Prostate gland (tissue), 2 donors: ENCODE results near the gene ATAD1. TPM values are rescaled to one million over a fixed set of nuclear protein-coding genes. Genes with fewer than 3 reads are reported as not detected.

Source experiments
- DNase-seq: peaks from one replicate; pipeline ENCODE4 v3.0.0-alpha.2; 2019; ENCODE audit warnings: low spot score
- H3K27ac ChIP-seq, 2 donors: fragments of 200-600 bp; sonication (generic); 2 replicates each; pipeline ENCODE4 v1.5.1; 2017 to 2019
- H3K27me3 ChIP-seq: fragments of 200-600 bp; sonication (generic); replicated peaks from 2 replicates; pipeline ENCODE4 v1.5.1; 2019; ENCODE audit not compliant: insufficient read depth
- H3K36me3 ChIP-seq, 2 donors: fragments of 200-600 bp; sonication (generic); 1 replicate in 1 of 2; 2 replicates in 1 of 2; pipeline versions ENCODE4 v1.5.1 to v1.8.1; 2017 to 2019
- H3K4me1 ChIP-seq: fragments of 200-600 bp; sonication (generic); replicated peaks from 2 replicates; pipeline ENCODE4 v1.5.1; 2019
- H3K4me3 ChIP-seq, 2 donors: fragments of 200-600 bp; sonication (generic); 2 replicates each; pipeline ENCODE4 v1.5.1; 2017 to 2019
- H3K9me3 ChIP-seq: fragments of 200-600 bp; sonication (generic); 2 replicates; pipeline ENCODE4 v1.5.1; 2017
- POLR2A ChIP-seq: fragments of 450-650 bp; IDR thresholded peaks from one replicate; pipeline ENCODE4 v1.6.1; 2016; ENCODE audit warnings: antibody characterized with exemption, mild to moderate bottlenecking
- POLR2AphosphoS5 ChIP-seq: sonication (generic); formaldehyde crosslinking; IDR thresholded peaks from one replicate; pipeline ENCODE4 v1.6.1; 2017; ENCODE audit warnings: antibody characterized with exemption
- WGBS: methylation state at CpG from one replicate; pipeline ENCODE4 v1.1.5; 2018; 5-methylcytosine and 5-hydroxymethylcytosine counted together
- intact Hi-C: fragments of 100-400 bp; cut with DNase I; formaldehyde crosslinking; loops from one replicate; pipeline ENCODE4 v1.14.2; 2022
- total RNA-seq, 2 donors: library from RNA; depleted of rRNA; stranded (reverse); fragments of >200 nt; gene quantifications; one replicate each; pipeline ENCODE4 v1.1.0, GENCODE V29; 2016
- TF ChIP-seq, protein P1 (sequence below), 4 experiments: fragments of 200-600 bp in 2 of 4; fragments of 450-650 bp in 2 of 4; sonication (generic) in 2 of 4; IDR thresholded peaks; 1 replicate in 3 of 4; 2 replicates in 1 of 4; pipeline ENCODE4 v1.5.1; 2016 to 2019; ENCODE audit warnings: antibody characterized with exemption in 4 of 4, mild to moderate bottlenecking in 2 of 4, moderate library complexity in 2 of 4

The ATAD1 gene
- total RNA-seq, 2 donors from 2014 or later: 50.2 to 59.6 TPM

DNA sequence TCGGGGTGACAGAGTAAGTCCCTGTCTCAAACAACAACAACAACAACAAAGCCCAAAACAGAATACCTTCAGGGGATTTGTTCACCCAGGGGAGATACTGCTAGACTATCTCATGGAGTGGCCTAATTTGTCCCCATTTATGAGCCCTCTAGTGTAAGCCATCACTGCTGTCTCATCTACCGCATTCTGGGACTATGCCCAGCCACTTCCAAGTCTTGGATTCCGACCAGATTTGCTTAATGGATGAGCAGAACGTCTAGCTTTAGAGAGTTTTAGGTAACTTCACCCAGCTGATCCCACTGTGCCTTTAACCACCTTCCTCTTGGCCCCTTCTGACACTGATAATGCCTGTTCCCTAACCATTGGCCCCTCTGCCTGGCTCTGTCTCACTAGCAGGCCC, 111.3 kb downstream of the ATAD1 start:
- H3K27ac ChIP-seq: no peak overlapping the region
- no peak for DNase-seq
- intact Hi-C loops: no loop called here
- H3K4me1 ChIP-seq: no peaks in the 10 kb centered on the region
- H3K9me3 ChIP-seq: no peaks in the 10 kb centered on the region
- TF ChIP-seq POLR2AphosphoS5 (no peak), POLR2A (no peak)
- TF ChIP-seq, protein P1, sequence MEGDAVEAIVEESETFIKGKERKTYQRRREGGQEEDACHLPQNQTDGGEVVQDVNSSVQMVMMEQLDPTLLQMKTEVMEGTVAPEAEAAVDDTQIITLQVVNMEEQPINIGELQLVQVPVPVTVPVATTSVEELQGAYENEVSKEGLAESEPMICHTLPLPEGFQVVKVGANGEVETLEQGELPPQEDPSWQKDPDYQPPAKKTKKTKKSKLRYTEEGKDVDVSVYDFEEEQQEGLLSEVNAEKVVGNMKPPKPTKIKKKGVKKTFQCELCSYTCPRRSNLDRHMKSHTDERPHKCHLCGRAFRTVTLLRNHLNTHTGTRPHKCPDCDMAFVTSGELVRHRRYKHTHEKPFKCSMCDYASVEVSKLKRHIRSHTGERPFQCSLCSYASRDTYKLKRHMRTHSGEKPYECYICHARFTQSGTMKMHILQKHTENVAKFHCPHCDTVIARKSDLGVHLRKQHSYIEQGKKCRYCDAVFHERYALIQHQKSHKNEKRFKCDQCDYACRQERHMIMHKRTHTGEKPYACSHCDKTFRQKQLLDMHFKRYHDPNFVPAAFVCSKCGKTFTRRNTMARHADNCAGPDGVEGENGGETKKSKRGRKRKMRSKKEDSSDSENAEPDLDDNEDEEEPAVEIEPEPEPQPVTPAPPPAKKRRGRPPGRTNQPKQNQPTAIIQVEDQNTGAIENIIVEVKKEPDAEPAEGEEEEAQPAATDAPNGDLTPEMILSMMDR (IDR thresholded peaks at IDR 0.05): no peak
- H3K27me3 ChIP-seq: no peaks in the 10 kb centered on the region
- H3K4me3 ChIP-seq: no peak overlapping the region
- no peaks in the 10 kb centered on the region for H3K36me3 ChIP-seq
- WGBS: 80% methylated on average over 4 of the region's 4 CpGs

DNA sequence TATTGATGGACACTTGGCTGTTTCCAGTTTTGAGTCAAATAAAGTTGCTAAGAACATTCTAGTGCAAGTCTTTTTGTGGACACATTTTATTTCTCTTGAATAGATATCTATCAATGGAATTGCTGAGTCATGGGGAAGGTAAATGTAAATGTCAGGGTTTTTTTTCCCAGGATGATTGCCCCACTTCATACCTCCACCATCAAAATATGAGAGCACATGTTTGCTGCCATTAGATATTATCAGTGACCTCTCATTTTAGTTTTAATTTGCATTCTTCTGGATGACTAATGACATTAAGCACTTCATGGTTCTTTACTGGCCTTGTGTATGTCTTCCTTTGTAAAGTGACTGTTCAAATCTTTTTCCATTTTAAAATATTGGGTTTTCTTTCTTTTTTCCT, 112.7 kb downstream of the ATAD1 start:
- Histone ChIP-seq H3K4me1 (no peaks in the 10 kb centered on the region), H3K4me3 (no peak overlapping the region), H3K27ac (no peak overlapping the region), H3K27me3 (no peaks in the 10 kb centered on the region), H3K9me3 (no peaks in the 10 kb centered on the region), H3K36me3 (no peaks in the 10 kb centered on the region)
- DNase-seq: no peak
- intact Hi-C loops: no loop called here
- TF ChIP-seq POLR2A: no peak
- TF ChIP-seq, protein P1 (IDR thresholded peaks at IDR 0.05): no peak
- no peak for TF ChIP-seq POLR2AphosphoS5

DNA sequence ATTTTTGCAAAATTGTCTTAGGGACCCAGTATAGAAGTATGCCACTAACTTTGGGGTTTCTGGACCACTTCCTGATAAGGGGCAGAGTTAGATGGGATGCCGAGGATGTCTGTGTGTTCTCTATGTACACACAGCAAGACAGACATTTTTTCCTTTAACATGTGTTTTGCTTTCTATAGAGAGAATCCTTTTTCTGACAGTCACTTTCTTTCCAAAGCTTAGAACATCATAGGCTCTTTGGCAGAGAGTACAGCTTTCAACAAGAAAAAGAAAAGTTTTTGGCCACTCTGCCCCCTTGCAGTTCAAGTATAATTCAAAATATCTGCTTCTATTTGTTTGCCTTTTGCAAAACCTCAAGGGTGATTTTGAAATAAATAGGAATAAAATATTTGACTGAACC, 114.3 kb downstream of the ATAD1 start:
- H3K27me3 ChIP-seq: no peaks in the 10 kb centered on the region
- no peaks in the 10 kb centered on the region for H3K36me3 ChIP-seq
- 38% methylated on average over 1 of the region's 1 CpG for WGBS
- DNase-seq: no peak
- no peak overlapping the region for H3K4me3 ChIP-seq
- H3K9me3 ChIP-seq: no peaks in the 10 kb centered on the region
- TF ChIP-seq, protein P1 (IDR thresholded peaks at IDR 0.05): no peak
- no peak for TF ChIP-seq POLR2AphosphoS5
- TF ChIP-seq POLR2A: no peak
- H3K27ac ChIP-seq: no peak overlapping the region
- intact Hi-C loops: no loop called here
- H3K4me1 ChIP-seq: no peaks in the 10 kb centered on the region

DNA sequence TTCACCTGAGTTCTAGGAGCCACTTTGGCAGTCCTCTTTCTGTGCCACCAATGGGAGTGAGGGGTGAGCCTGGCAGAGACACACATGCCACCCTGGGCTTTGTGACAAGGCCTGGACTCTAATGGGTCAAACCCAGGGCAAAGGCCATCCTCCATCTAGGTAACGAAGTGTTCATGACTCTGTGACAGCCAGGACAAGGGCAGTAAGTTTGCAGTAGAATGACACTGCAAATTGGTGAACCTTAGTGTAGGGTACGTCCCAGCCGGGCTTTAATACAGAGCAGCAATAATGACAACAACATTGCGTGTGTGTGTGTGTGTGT, 115.1 kb downstream of the ATAD1 start:
- Histone ChIP-seq H3K27me3 (no peaks in the 10 kb centered on the region), H3K27ac (no peak overlapping the region), H3K36me3 (no peaks in the 10 kb centered on the region), H3K4me3 (no peak overlapping the region), H3K9me3 (no peaks in the 10 kb centered on the region), H3K4me1 (no peaks in the 10 kb centered on the region)
- TF ChIP-seq POLR2AphosphoS5 (no peak), POLR2A (no peak)
- TF ChIP-seq, protein P1 (IDR thresholded peaks at IDR 0.05): no peak
- 94% methylated on average over 4 of the region's 4 CpGs for WGBS
- intact Hi-C loops: no loop called here
- no peak for DNase-seq

DNA sequence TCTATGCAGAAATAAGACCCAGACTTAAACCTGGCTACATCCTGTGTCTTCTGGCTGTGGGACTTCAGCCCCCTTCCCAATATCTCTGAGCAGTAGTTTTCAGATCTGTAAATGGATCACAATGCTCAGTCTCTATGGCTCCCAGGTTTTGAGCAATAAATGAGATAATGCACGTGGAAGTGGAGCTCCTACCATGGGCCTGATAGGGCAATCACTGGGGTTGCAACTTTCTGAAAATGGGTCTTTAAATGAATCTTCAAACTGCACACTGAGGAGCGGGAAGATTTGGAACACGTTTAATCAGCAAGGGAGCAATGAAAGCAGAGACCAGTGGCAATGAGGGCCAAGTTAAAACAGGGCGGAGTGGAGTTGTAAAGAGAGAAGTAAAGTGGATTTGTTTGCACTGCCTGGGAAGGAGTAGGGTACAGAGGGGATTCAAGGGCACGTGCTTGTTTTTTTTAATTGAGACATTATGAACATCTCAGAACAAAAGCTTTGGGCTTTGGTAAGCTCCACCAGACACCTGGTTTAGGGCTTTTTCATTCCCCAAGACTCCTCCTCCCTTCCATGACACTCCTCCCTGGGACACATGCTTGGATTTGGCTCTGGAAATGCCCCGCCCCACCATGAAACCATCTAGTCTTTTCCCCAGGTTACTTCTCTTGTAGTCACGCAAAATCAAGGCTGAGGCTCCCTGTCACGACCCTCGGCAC, 115.6 kb downstream of the ATAD1 start:
- intact Hi-C loops: no loop called here
- Histone ChIP-seq H3K4me3 (no peak overlapping the region), H3K9me3 (no peaks in the 10 kb centered on the region), H3K27me3 (no peaks in the 10 kb centered on the region), H3K4me1 (no peaks in the 10 kb centered on the region), H3K27ac (no peak overlapping the region), H3K36me3 (no peaks in the 10 kb centered on the region)
- no peak for DNase-seq
- 69% methylated on average over 9 of the region's 9 CpGs for WGBS
- TF ChIP-seq, protein P1 (IDR thresholded peaks at IDR 0.05): no peak
- TF ChIP-seq POLR2A (no peak), POLR2AphosphoS5 (no peak)
